Measurements from ENCODE around the gene MYO6.
"Not testable (repeated sequence)": the region's sequence is repeated elsewhere in the genome, so short reads cannot be mapped to it uniquely, and the experiment has no call there.

Gene MYO6

DNA sequence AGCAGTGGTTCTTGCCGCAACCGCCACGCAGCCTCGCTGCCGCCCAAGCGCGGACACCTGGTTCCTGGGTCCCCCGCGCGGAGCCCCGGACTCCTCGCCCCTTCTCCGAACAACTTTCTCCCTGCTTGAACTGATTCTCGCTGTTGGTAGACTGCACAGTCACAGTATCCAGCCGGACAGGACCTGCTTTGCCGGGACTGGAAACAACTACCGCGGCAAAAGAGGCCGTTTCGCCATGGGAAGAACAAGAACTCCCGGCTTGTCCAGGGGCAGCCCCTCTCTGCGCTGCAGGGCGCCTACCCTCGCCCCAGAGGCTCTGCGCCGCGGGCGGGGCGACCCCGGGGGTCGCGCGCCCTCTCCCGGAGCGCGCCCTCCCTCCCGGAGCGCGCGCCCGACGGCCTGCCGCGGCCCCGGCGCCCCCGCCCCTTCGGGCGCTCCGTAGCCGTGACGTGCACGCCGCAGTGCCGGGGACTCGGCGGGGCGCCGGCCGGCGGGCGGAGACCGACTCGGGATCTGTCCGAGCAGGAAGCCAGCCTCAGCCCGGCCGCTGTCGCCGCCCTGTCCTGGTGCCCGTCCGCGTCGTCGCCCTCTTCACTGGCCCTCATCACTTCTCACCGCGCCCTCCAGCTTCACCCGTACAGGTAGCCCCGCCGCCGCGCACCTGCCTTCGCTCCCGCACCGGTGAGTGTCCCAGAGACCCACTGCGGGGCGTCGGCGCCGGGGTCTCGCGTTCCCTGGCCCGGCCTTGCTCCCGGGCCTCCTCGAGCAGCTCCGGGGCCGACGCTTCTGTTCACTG lies at the start of gene MYO6:
Gene MYO6 (plus strand): TSS at position 497 of the 796 bp plus-strand sequence. CDS start 68,309 bp downstream, outside the sequence.
- peak; percentile 79 for DNase-seq

DNA sequence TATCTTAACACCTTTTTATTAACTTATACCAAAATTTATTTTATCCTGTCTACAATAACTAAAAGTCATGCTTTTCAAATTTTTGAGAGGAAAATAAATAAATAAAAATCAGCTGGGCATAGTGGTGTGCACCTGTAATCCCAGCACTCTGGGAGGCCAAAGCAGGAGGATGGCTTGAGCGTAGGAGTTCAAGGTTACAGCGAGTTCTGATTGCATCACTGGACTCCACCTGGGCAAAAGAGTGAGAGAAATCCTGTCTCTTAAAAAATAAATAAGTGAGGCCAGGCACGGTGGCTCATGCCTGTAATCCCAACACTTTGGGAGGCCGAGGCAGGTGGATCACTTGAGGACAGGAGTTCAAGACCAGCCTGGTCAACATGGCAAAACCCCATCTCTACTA lies 40.7 kb upstream of the MYO6 start:
- not testable (repeated sequence) for DNase-seq

DNA sequence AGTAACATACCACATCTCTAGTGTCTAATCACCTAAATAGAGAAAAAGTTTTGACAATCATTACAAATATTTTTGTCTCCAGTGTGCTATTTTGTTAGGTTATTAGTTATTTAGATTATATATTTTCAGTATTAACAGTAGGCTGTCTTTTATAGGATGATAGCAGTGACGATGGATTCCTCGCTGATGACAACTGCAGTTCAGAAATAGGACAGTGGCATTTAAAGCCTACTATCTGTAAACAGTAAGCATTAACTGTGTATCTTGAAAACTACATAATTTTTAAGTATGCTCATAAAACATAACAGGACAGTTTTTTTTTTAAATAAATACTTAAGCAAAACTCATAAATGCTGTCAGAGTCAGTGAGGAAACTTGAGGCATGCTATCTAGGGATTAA lies 37.9 kb upstream of the MYO6 start:
- DNase-seq = no peak

DNA sequence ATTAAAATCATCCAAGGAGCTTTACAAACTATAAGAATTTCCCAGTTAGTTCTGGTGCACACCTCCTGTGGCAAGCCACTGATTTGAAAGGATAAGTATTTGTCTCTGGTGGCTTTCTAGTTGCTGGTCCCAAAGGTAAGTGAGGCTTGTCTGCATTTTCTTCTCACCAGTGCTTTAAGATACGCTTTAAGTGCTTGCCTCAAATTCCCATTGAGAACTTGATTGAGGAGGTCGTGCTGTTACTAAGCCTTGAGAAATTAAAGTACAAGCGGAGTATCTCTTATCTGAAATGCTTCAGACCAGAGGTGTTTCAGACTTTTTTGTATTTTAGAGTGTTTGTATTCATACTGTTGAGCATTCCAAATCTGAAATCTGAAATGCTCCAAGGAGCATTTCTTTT lies 29.9 kb upstream of the MYO6 start:
- no peak for DNase-seq

DNA sequence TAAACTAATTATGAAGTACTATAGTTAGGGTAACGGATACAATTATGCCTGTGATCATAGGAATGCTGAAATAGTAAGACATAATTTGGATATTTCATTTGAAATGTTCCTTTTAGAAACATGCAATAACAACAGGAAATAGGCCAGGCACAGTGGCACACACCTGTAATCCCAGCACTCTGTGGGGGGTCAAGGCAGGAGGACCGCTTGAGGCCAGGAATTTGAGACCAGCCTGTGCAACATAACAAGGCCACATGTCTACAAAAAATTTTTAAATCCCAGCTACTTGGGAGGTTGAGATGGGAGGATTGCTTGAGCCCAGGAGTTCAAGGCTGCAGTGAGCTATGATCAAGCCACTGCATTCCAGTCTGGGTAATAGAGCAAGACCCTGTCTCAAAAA lies 25.7 kb upstream of the MYO6 start:
- no peak for DNase-seq

DNA sequence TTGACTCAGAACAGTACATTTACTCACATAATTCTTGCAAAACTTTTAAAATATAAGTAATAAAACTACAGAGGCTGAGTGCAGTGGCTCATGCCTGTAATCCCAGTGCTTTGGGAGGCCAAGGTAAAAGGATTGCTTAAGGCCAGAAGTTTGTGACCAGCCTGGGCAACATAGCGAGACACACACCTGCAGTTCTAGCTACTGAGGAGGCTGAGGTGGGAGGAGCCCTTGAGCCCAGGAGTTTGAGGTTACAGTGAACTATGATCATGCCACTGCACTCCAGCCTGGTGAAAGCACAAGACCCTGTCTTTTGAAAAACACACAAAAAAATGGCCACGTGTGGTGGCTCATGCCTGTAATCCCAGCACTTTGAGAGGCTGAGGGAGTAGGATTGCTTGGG lies 21.8 kb upstream of the MYO6 start:
- DNase-seq = no peak

DNA sequence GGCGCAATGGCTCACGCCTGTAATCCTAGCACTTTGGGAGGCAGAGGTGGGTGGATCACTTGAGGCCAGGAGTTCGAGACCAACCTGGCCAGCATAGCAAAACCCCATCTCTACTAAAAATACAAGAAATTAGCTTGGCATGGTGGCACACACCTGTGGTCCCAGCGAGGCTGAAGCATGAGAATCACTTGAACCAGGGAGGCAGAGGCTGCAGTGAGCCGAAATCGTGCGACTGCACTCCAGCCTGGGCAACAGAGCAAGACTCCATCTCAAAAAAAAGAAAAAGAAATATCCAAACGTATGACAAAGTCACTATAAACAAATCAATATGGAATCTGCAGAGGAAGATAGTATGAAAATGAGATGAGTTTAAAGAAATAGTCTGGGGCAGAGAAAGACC lies 18.0 kb upstream of the MYO6 start:
- not testable (repeated sequence) for DNase-seq

DNA sequence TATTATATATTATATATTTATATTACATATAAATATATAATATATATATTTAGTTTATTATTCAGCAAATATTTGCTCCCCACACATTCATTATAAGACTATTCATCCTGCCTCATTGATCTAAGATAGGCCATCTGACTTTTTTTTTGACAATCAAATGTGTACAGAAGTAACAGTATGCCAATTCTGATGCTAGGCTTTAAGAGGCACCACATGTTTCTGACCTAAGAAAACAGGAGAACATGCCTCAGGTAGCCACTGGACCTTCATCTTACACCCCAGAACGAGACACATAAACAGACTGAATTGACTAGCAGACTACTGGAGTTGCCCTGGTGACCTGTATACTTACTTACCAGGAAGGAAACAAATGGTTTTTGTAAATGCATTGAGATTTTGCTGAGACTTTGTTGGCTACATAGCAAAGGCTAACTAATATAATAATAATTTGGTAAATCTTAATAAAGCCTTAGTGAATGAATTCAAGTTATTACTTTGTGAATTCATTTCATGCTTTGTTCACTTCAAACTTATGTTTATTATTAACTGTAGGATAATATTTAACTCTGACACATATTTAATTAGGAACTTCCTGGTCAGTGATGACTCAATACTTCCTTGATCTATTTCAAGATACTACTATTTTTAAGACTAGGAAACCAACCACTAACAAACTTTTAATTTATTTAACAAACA lies 13.4 kb upstream of the MYO6 start:
- DNase-seq = no peak

DNA sequence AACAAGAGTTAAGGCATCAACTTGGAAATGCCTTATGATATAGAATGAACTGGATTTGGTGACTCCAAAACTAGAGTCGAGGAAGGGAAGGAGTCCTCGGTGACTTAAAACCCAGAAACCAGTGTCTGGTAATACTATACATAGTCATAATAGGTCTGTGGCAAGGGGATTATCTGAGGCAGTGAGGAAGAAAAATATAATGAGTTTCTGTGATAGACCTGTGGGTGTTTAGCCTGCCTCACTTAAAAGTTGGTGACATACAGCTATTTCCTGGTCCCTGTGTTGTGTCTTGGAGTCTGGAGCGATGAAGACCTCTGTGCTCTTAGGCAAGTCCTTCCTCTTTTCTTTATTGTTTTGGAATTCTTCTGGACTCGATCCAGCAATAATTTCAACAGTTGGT lies 5.1 kb upstream of the MYO6 start:
- DNase-seq = no peak

DNA sequence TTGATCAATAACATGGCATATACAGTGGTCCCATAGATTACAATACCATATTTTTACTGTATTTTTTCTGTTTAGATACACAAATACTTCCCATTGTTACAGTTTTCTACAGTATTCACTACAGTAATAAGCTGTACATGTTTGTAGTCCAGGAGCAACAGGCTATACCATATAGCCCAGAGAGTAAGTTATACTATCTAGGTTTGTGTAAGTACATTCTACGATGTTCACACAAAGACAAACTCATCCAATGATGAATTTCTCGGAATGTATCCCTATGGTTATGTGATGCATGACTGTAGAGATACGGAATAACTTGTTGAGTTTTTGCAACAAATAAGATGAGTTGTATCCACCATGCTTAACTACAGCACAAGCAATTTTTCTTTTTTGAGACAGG lies 3.6 kb upstream of the MYO6 start:
- no peak for DNase-seq

DNA sequence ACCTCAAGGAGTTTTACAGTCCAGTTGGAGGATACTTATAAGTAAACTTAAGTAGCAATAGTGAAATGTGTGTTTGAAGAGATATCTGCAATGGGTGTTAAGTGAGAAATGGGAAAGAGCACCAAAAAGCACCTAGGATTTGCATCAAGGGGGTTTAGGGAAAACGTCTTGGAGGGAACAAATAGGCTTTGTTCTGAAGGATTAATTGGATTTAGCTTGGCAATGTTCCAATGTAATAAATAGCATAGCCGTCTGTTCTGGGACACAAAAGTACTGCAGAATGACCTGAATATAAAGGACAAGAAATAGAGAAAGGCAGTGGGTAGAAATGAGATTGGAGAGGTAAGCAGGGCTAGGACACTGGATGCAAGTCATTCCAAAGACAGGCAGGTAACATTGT lies 2.8 kb upstream of the MYO6 start:
- no peak for DNase-seq

DNA sequence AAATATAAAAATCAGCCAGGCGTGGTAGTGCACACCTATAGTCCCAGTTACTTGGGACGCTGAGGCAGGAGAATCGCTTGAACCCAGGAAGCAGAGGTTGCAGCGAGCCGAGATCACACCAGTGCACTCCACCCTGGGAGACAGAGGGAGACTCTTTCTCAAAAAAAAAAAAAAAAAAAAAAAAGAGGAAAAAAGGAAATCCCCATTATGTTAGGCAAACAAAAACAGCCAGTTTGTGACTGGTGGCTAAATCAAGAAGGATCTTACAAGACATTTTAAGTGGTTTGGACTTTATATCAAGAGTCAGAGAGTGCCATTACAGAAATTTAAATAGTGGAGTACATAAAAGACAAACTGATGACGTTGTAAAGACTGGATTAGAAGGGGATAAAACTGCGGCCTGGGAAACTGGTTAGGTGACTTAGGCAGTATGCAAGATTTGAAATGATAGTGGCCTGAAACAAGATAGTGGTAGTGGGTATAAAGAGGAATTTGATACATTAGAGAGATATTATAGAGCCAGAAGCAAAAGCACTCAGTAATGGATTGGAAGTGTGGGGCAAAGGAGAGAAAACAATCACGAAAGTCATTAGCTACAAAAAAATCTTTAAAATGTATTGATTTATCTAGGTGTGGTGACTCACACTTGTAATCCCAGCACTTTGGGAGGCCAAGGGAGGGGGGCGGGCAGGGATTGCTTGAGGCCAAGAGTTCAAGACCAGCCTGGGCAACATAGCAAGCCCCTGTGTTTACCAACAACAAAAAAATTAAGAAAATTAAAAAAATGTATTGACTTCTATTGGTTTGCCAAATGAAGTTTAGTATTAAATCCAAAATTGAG lies 1.7 kb upstream of the MYO6 start:
- DNase-seq = no peak

DNA sequence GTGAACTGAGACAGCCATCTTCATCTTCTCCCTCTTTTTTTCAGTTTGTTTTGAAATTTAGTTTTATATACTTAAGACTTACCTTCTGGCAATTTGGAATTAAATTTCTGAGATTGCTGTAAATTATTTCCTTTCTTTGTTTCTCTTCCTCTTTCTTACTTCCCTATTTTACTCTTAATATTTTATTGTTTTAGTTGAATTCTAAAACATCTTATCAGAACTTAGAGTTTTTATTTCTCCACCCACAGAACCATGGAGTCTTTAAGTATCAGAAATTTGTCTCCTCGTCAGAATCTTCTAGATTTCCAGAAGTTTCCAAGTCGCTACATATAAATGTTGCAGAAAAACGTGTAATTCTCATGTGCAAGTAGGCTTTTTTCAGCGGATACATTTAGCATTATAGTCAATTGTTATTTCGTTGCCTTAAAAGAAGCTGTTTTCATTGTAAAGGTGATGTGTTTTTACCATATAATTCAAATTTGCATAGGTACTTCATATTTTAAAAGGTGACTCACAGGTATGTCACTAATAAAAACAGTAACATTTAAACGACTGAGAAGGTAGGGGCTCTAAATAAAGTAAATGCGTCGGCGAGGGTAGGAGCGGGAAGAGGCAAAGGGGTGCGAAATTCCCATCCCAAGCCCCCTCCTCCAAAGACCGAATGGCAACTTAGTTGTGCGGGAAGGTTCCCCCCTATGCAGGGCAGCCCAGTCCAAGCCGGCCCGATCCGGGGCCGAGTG lies 866 bp upstream of the MYO6 start:
- no peak for DNase-seq

DNA sequence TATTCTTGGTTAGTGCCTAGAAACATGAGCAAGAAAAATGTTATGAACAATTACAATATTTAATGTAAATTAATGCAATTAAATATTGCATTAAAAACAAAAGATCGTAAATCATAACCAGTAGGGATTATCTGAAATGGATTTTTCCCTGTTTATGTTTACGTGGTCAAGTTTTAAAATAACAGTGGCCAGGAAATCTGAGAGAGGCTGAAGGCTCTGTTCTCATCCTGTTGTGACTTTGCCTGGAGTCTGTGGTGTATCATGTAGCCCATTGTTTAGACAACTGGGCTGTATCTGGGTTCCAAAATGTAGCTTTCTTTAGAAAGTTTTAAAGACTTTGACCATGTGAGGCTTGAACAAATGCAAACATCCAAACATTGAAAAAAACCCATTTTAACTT lies 2.4 kb downstream of the MYO6 start:
- no peak for DNase-seq

DNA sequence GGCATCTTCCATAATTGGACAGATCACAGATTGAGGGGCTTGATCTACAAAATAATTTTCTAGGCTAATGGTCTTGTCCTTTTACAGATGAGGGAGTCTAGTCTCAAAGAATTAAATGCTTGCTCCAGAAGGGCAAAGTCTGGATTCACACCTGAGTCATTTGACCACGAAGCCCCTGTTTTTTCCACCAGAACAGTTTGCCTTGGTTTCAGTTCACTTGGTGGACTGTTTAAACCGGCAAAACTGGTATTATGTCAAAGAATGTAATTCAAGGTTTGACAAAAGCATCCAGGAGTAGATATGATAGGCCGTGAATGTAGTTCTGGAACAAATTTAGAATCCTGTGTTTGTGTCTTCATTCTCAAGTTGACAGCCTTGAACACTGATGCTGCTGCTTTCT lies 3.3 kb downstream of the MYO6 start:
- DNase-seq = no peak

DNA sequence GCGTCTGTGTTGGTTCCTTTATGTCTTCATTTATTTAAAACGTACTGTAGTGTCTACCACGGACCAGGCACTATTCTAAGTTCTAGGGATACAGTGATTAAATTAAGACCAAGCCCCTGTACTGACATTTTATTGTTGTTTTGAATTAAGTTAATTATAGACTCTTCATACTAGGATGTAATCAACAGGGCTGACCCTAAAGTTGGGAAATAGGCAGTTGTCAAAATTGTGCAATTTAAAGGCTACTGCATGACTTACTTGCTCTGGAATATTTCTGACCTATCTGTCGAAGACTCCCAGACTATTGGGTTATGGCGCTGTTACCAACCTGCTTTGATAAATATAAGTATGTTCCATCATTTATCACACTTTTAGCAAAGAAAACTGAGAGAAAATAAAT lies 6.7 kb downstream of the MYO6 start:
- no peak for DNase-seq

DNA sequence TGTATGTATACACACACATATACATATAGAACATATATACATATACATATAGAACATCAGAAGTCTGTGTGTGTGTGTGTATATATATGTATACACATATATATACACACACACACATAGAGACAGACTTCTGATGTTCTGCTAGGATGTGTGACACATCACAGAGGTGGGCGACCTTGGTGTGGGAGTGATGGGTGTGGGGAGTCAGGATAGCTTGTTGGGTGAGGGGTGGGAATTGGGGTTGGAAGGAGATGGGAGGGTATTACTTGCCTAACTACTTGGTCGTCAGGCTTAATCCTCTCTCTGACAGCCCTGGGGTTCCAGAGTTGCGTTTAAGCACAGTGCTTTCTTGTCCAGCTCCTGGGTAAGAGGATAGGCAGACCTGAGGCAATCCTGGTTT lies 8.3 kb downstream of the MYO6 start:
- no peak for DNase-seq

DNA sequence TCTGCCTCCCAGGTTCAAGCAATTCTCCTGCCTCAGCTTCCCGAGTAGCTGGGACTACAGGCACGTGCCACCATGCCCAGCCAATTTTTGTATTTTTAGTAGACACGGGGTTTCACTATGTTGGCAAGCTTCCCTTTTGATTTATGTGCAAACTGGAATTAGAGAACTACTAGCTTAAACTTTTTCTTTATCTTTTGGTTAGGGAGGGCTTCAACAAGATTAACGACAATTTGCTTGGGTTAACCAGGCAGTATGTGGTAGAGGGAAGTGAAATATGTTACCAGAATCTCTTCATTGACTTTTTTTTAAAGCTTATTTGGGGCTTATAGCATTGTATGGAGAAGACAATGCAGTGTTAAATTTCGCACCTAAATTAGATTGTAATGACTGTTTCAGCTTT lies 9.0 kb downstream of the MYO6 start:
- DNase-seq = no peak

DNA sequence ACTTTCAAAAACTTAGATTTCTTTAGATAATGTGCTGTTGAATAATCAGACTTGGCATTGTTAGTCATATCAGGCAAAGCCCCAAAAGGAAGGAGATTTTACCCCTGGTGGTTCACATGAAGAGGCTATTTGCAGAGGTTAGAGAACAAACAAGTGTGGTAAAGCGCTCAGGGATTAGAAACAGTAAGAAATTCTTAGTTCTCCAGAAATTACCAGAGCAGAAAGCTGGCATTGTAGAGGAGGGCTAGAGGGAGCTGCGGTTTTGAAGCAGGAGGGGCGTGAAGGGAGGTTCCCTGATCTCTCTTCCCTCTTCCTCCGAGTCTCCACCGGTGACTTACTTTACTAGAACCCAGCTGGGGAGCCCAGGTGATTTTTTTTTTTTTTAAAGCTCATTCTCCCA lies 10.2 kb downstream of the MYO6 start:
- DNase-seq = no peak

DNA sequence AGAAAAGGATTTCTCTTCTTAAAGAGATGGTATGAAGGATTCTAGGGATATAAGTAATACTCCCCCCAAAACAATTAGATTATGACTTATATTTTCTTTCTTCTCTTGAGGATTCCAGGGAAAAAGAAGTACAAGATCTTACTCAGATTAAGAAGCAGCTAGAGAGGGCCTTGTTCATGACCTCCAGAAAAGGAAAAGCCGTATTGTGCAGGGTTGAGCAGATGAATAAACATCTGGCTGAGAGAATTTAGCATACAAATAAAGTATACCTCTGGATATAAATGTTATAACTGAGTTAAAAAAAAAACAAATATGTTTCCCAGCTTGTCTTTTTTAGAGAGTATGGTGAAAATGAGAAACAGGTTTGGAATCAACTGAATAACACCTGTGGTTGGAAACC lies 11.3 kb downstream of the MYO6 start:
- no peak for DNase-seq

DNA sequence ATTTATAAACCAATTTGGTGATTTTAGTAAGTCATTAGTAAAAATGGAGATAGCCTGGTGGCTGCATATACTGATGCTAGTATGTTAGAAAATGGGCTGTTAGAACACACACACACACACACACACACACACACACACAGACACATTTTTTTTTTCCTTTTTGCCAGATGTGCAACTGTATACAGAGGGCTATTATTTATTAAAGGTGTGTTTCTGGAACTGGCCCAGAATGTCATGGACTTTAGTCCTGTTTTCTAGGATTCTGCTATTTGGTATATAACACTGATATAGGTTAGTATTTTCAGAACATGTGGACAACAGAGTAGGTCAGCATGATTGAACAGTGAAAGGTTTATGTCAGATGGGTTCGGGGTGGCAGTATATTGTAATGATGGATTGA lies 12.4 kb downstream of the MYO6 start:
- DNase-seq = no peak

DNA sequence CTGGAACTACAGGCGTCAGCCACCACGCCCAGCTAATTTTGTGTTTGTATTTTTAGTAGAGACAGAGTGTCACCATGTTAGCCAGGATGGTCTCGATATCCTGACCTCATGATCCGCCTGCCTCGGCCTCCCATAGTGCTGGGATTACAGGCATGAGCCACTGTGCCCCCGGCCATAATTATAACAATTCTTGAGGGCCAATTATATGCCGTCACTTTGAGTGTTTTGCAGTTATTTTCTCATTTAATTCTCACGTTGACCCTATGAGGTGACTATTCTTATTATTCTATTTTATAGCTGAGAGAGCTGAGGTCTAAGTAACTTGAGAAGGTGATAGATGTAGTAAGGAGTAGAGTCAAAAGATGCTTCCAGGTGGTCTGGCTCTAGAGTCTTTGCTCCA lies 13.0 kb downstream of the MYO6 start:
- DNase-seq = no peak

DNA sequence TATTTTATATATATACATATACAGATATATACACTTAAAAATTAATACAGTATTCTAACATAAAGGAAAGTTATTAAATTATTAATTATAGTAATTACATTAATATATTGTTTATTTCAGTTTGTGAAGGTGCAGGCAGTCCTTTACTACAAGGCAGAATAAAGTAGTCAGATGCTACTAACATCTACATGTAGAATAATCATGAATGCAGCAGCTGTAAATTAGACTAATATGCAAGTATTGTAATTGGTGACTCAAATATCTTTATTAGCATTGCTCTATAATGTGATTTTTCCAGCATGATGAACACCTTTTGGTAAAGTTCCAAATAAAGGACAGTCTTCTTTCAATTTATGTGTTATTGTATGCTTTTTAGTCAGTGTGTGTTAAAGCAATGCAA lies 17.3 kb downstream of the MYO6 start:
- DNase-seq = no peak
